ENCODE data around the gene SIX2. TPM values are rescaled to one million over a fixed set of nuclear protein-coding genes. Genes with fewer than 3 reads are reported as not detected.

SIX2 gene
- total RNA-seq, 6 experiments from 2014 or later = not detected

- Mint-ChIP-seq H3K36me3 (ENCODE audit: low read depth) (no peaks in the 10 kb centered on the region; the same call in 1 of the 2 replicates), H3K27me3 (ENCODE audit: insufficient read depth) (peaks cover 3% of the 10 kb centered on the region; the same call in 1 of the 2 replicates), H3K4me3 (no peak overlapping the region), H3K9me3 (peaks cover 8% of the 10 kb centered on the region; the same call in 1 of the 2 replicates), H3K4me1 (ENCODE audit: low read depth) (peaks cover 5% of the 10 kb centered on the region; the same call in 1 of the 2 replicates), H3K27ac (no peak overlapping the region)
- TF ChIP-seq, protein P1, sequence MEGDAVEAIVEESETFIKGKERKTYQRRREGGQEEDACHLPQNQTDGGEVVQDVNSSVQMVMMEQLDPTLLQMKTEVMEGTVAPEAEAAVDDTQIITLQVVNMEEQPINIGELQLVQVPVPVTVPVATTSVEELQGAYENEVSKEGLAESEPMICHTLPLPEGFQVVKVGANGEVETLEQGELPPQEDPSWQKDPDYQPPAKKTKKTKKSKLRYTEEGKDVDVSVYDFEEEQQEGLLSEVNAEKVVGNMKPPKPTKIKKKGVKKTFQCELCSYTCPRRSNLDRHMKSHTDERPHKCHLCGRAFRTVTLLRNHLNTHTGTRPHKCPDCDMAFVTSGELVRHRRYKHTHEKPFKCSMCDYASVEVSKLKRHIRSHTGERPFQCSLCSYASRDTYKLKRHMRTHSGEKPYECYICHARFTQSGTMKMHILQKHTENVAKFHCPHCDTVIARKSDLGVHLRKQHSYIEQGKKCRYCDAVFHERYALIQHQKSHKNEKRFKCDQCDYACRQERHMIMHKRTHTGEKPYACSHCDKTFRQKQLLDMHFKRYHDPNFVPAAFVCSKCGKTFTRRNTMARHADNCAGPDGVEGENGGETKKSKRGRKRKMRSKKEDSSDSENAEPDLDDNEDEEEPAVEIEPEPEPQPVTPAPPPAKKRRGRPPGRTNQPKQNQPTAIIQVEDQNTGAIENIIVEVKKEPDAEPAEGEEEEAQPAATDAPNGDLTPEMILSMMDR (IDR thresholded peaks at IDR 0.05) = no peak
- DNase-seq = no peak
Measured at GRCh38 chr2:44983836-44984604, 25.2 kb downstream of the SIX2 start.

GRCh38 chr2:44981714-44982108 lies 27.5 kb downstream of the SIX2 start:
- Mint-ChIP-seq H3K36me3 (ENCODE audit: low read depth) (no peaks in the 10 kb centered on the region), H3K27me3 (ENCODE audit: insufficient read depth) (peaks cover 10% of the 10 kb centered on the region), H3K27ac (no peak overlapping the region), H3K4me3 (peak overlapping the region; percentile 27), H3K4me1 (ENCODE audit: low read depth) (peaks cover 5% of the 10 kb centered on the region; the same call in 1 of the 2 replicates), H3K9me3 (no peaks in the 10 kb centered on the region)
- DNase-seq = peak; percentile 45
- TF ChIP-seq, protein P1 (IDR thresholded peaks at IDR 0.05) = peak; percentile 96

DNA sequence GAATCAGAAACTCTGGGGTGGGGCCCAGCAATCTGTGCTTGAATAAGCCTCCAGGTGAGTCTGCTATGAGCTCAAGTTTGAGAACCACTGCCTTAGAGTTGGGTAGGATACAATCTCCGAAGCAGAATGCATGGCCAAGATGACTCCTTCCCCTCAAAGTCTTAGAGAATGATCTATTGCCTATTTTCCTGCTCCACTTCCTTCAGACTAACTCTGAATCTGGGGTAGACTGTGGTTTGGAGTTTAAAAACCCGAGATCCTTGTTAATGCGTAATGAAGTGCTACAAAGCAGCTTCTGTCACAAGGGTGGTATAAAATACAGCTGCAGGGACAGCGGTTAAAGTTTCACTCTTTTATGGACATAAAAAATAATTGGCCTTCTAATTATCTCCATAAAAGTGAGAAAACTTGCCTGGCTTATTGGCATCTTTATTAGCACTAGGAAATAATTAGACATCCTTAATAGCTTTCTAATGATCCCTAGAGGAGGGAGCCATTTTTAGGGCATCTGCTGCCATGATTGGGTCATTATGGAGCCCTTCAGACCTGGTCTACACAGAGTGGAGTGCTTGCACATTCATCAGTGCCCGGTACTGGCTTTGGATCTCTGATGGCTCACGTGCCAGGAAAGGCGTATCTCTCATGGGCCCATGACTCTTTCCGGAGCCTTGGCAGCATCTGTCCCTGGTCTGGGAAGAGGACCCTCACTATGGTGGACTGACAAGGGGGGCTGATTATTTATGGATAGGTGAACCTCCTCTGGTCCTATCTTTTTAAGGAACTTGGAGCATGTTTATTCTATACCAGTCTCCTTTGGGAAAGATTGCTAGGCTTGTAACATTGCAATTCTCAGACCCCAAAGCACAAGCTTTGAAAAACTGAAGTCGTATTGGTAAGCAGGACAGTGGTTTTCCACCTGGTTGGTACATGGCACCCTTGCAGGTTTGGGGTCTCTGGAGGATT lies 28.2 kb downstream of the SIX2 start:
- DNase-seq = no peak
- peaks cover 11% of the 10 kb centered on the region for H3K27me3 Mint-ChIP-seq (ENCODE audit: insufficient read depth)
- H3K4me3 Mint-ChIP-seq = no peak overlapping the region
- no peaks in the 10 kb centered on the region for H3K36me3 Mint-ChIP-seq (ENCODE audit: low read depth)
- peaks cover 5% of the 10 kb centered on the region; the same call in 1 of the 2 replicates for H3K4me1 Mint-ChIP-seq (ENCODE audit: low read depth)
- H3K27ac Mint-ChIP-seq = no peak overlapping the region
- no peaks in the 10 kb centered on the region for H3K9me3 Mint-ChIP-seq
- TF ChIP-seq, protein P1 (IDR thresholded peaks at IDR 0.05) = no peak

DNA sequence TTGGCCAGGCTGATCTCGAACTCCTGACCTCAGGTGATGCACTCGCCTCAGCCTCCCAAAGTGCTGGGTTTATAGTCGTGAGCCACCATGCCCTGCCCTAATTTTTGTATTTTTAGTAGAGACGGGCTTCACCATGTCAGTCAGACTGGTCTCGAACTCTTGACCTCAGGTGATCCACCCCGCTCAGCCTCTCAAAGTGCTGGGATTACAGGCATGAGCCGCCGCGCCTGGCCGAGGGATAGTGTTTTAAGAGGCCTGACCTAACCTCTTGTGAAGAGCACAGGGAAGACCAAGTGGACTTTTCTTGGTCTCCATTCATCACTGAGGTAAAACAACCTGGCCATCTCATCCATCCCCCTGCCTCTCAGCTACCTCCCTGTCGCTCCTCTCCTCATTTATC lies 29.7 kb downstream of the SIX2 start:
- Mint-ChIP-seq H3K27ac (no peak overlapping the region), H3K27me3 (ENCODE audit: insufficient read depth) (peaks cover 17% of the 10 kb centered on the region), H3K36me3 (ENCODE audit: low read depth) (no peaks in the 10 kb centered on the region), H3K4me1 (ENCODE audit: low read depth) (peaks cover 5% of the 10 kb centered on the region; the same call in 1 of the 2 replicates), H3K4me3 (no peak overlapping the region), H3K9me3 (no peaks in the 10 kb centered on the region)
- TF ChIP-seq, protein P1 (IDR thresholded peaks at IDR 0.05) = no peak
- no peak for DNase-seq

DNA sequence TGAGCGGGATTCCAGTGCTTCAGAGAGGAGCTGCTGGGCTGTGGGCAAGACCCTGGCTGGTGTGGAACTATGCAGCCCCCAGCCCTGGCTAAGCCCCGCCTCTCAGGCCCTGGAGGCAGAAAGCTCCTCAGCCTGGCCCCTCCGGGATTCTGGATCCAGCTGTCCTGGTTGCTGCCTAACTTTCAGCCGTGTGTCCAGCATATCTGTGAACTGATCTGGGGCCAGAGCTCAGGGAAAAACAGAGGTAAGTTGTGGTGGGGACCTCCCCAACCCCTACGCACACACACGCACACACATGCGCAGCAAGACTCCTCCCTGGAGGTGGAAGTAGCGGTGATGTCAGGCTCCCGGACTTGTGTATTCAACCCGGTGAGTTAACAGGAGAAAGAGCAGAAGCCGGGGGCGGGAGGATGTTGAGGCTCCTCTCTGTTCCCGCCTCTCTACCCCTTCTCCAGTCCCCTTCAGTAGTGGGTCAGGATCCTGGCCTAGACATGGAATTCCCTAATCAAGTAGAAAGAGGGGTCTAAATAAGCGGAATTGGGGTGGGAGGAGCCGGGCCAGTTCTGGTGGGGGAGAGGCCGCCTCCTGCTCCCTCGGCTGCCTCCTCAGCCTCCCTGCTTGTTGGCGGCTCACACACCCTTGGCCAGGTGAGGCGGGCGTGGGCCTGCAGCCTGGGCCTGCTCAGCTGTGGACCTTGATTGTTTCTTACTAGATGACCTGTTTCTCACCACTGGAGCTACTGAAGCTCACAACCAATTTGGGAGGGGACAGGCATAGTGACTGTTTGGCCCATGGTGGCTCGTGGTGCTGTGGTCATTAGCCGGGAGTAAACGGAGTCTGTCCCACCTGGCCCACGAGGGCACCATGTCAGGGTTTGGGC lies 33.4 kb downstream of the SIX2 start:
- H3K4me3 Mint-ChIP-seq = no peak overlapping the region
- no peak overlapping the region for H3K27ac Mint-ChIP-seq
- peaks cover 20% of the 10 kb centered on the region for H3K4me1 Mint-ChIP-seq (ENCODE audit: low read depth)
- TF ChIP-seq, protein P1 (IDR thresholded peaks at IDR 0.05) = no peak
- H3K36me3 Mint-ChIP-seq (ENCODE audit: low read depth) = no peaks in the 10 kb centered on the region
- H3K9me3 Mint-ChIP-seq = no peaks in the 10 kb centered on the region
- peaks cover 28% of the 10 kb centered on the region for H3K27me3 Mint-ChIP-seq (ENCODE audit: insufficient read depth)
- no peak for DNase-seq

Measured in HFFc6 (cell line).